Caco-2 (cell line): ENCODE measurements around the gene TAMALIN. TPM values are rescaled to one million over a fixed set of nuclear protein-coding genes. Genes with fewer than 3 reads are reported as not detected.
A peak's percentile ranks its signal among the peaks of the same experiment; 100 is the strongest.

ENCODE experiments used
- Bru-seq: library from RNA; stranded (reverse); fragments of 400-500 nt; gene quantifications from one replicate; lab custom pipeline; 2021; lab: Mats Ljungman, UMichigan
- BruChase-seq, 2 experiments: library from RNA; stranded (reverse); fragments of 400-500 nt; gene quantifications; one replicate each; lab custom pipeline; 2021; lab: Mats Ljungman, UMichigan
- BruUV-seq: library from RNA; stranded (reverse); fragments of 400-500 nt; replicated peaks from 2 replicates; lab custom pipeline; 2021; lab: Mats Ljungman, UMichigan
- CTCF ChIA-PET: fragments of 300-600 bp; sonication (Branson Sonifier 250); formaldehyde crosslinking; loops from one replicate; lab custom pipeline; 2022; ENCODE audit warnings: antibody characterized with exemption; lab: Charles Lee
- POLR2A ChIA-PET: fragments of 300-600 bp; sonication (Branson Sonifier 250); formaldehyde crosslinking; loops from one replicate; lab custom pipeline; 2022; ENCODE audit warnings: antibody characterized with exemption; lab: Charles Lee
- DNase-seq, 2 experiments: peaks; one replicate each; pipeline versions ENCODE4 v3.0.0 to v3.0.0-alpha.2; 2020 to 2022
- H3K27me3 ChIP-seq: replicated peaks from 2 replicates; pipeline ENCODE4 v1.6.0; 2011; ENCODE audit warnings: low read length; ENCODE audit not compliant: control insufficient read depth, insufficient read depth
- H3K36me3 ChIP-seq: 2 replicates; pipeline ENCODE4 v1.5.1; 2011; ENCODE audit warnings: low read length; ENCODE audit not compliant: control insufficient read depth, insufficient read depth
- H3K4me1 ChIP-seq: fragments of 250-450 bp; sonication (Bioruptor Pico); 2 replicates; pipeline ENCODE4 v1.5.1; 2020; ENCODE audit warnings: mild to moderate bottlenecking
- H3K4me3 ChIP-seq: 2 replicates; pipeline ENCODE4 v1.5.1; 2011; ENCODE audit warnings: low read depth, mild to moderate bottlenecking, control low read depth, low read length
- H3K9me3 ChIP-seq: fragments of 250-450 bp; sonication (Bioruptor Pico); 2 replicates; pipeline ENCODE4 v1.5.1; 2020; ENCODE audit warnings: mild to moderate bottlenecking, moderate library complexity
- H3K27ac Mint-ChIP-seq: one replicate; pipeline ENCODE4 v1.8.0; 2022; ENCODE audit warnings: mixed read lengths; ENCODE audit not compliant: unreplicated experiment
- H3K27me3 Mint-ChIP-seq: one replicate; pipeline ENCODE4 v1.8.0; 2022; ENCODE audit warnings: mixed read lengths; ENCODE audit not compliant: insufficient read depth, unreplicated experiment
- H3K36me3 Mint-ChIP-seq: one replicate; pipeline ENCODE4 v1.8.0; 2022; ENCODE audit warnings: mild to moderate bottlenecking, mixed read lengths; ENCODE audit not compliant: insufficient read depth, unreplicated experiment
- H3K4me1 Mint-ChIP-seq: one replicate; pipeline ENCODE4 v1.8.0; 2022; ENCODE audit warnings: low read depth, mixed read lengths; ENCODE audit not compliant: unreplicated experiment
- H3K4me3 Mint-ChIP-seq: one replicate; pipeline ENCODE4 v1.8.0; 2022; ENCODE audit warnings: mild to moderate bottlenecking, moderate library complexity, mixed read lengths; ENCODE audit not compliant: unreplicated experiment
- H3K9me3 Mint-ChIP-seq: one replicate; pipeline ENCODE4 v1.8.0; 2022; ENCODE audit warnings: mixed read lengths; ENCODE audit not compliant: unreplicated experiment
- CTCF ChIP-seq, 2 experiments: fragments of 200-600 bp in 1 of 2; IDR thresholded peaks; 1 replicate in 1 of 2; 2 replicates in 1 of 2; pipeline versions ENCODE4 v1.5.1 to v1.8.0; 2011 to 2022; ENCODE audit warnings: antibody characterized with exemption in 1 of 2, control low read depth in 1 of 2, inconsistent platforms in 1 of 2, low read depth in 1 of 2, low read length in 1 of 2, mild to moderate bottlenecking in 1 of 2, moderate library complexity in 1 of 2; ENCODE audit not compliant: insufficient read depth in 1 of 2, severe bottlenecking in 1 of 2, unreplicated experiment in 1 of 2
- intact Hi-C: fragments of 100-400 bp; cut with micrococcal nuclease; formaldehyde crosslinking; loops from one replicate; pipeline ENCODE4 v1.10.0; 2022; ENCODE audit not compliant: unreplicated experiment
- long read RNA-seq: library from polyadenylated mRNA; stranded (forward); transcript quantifications from one replicate; pipeline ENCODE4 v2.0.0, GENCODE V29; 2022
- total RNA-seq: library from RNA; stranded (reverse); gene quantifications from 2 replicates; pipeline ENCODE4 v1.2.3, GENCODE V29; 2022

TAMALIN gene
- total RNA-seq (3.7 and 4.1 TPM in 2 replicates), Bru-seq, nascent RNA (percentile 52 among the genes with signal in this experiment), BruChase-seq, experiment 1, labeled RNA remaining after a 2-hour chase (percentile 58 among the genes with signal in this experiment), BruChase-seq, experiment 2, labeled RNA remaining after a 6-hour chase (percentile 54 among the genes with signal in this experiment)
- long read RNA-seq, result 0 reads

DNA sequence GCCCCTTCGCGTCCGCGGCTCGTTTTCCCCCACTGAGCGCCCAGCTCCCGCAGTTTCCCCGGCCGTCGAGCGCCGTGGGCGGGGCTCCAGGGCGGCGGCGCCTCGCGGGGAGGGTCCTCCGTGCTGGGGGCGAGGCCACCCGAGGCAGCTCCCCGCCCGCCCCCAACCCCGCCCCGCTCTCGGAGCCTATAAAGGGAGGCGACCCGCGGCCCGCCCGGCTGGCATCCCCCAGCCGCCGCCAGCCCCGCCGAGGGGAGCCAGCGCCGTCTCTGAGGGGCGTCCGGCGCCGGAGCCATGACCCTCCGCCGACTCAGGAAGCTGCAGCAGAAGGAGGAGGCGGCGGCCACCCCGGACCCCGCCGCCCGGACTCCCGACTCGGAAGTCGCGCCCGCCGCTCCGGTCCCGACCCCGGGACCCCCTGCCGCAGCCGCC lies at the start of gene TAMALIN:
Gene TAMALIN, plus strand, starts transcription at position 221 of the 432 bp plus-strand sequence. Its CDS starts 74 bp downstream, at position 295.
- Mint-ChIP-seq H3K36me3 (peaks cover 41% of the 10 kb centered on the region), H3K9me3 (no peaks in the 10 kb centered on the region), H3K27ac (no peak within 1 kb of the TSS), H3K4me3 (no peak within 1 kb of the TSS), H3K4me1 (no peaks in the 10 kb centered on the region), H3K27me3 (no peaks in the 10 kb centered on the region)
- Histone ChIP-seq H3K9me3 (no peaks in the 10 kb centered on the region), H3K4me3 (no peak within 1 kb of the TSS), H3K4me1 (no peaks in the 10 kb centered on the region), H3K36me3 (no peaks in the 10 kb centered on the region), H3K27me3 (no peaks in the 10 kb centered on the region)
- no peak for TF ChIP-seq CTCF (IDR thresholded peaks at IDR 0.05; ENCODE audit: insufficient read depth in 1 of 2, low read depth in 1 of 2, low read length in 1 of 2, severe bottlenecking in 1 of 2, unreplicated experiment in 1 of 2)
- intact Hi-C loops, result no loop called here
- ChIA-PET POLR2A (no interaction called here), CTCF (interaction anchor here (1.0 to 1.1 kb wide), 2 partner anchors 13 to 19 kb away, joined by 5 to 6 read pairs; no protein-coding TSS in a partner anchor)
- BruUV-seq, result no TSS peak
- DNase-seq, result no peak

GRCh38 chr12:51958542-51958941 lies 48.2 kb upstream of the TAMALIN start:
- no peak overlapping the region for H3K4me3 ChIP-seq
- peaks cover 85% of the 10 kb centered on the region for H3K4me1 ChIP-seq
- H3K27me3 ChIP-seq, result no peaks in the 10 kb centered on the region
- DNase-seq, result no peak
- H3K27ac Mint-ChIP-seq, result peak overlapping the region; percentile 77
- no peaks in the 10 kb centered on the region for H3K9me3 ChIP-seq
- intact Hi-C loops, result no loop called here
- peaks cover 65% of the 10 kb centered on the region for H3K4me1 Mint-ChIP-seq
- TF ChIP-seq CTCF (IDR thresholded peaks at IDR 0.05; ENCODE audit: insufficient read depth in 1 of 2, low read depth in 1 of 2, low read length in 1 of 2, severe bottlenecking in 1 of 2, unreplicated experiment in 1 of 2), result no peak
- H3K36me3 ChIP-seq, result peaks cover 3% of the 10 kb centered on the region
- CTCF ChIA-PET, result interaction anchor here (1.6 kb wide), 1 partner anchor 19 kb away, joined by 10 read pairs; no protein-coding TSS in a partner anchor
- H3K36me3 Mint-ChIP-seq, result peaks cover 50% of the 10 kb centered on the region
- H3K4me3 Mint-ChIP-seq, result no peak overlapping the region
- H3K9me3 Mint-ChIP-seq, result no peaks in the 10 kb centered on the region
- H3K27me3 Mint-ChIP-seq, result no peaks in the 10 kb centered on the region
- no TSS peak for BruUV-seq
- POLR2A ChIA-PET, result no interaction called here

DNA sequence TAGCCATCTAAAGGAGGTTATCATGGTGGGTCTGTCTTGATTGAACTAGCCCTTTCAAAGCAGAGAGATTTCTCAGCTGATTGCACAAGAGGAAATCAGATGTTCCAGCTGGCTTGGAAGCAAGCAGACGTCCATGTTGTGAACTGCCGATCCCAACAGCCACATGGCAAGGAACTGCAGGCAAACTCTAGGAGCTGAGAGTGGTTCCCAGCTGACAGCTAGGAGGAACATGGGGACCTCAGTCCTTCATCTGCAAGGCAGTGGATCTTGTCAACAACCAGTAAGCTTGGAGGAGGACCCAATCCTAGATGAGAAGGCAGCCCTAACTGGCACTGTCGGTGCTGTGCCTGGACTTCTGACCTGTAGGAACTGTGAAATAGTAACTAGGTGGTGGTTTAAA lies 47.5 kb upstream of the TAMALIN start:
- Histone ChIP-seq H3K36me3 (peaks cover 3% of the 10 kb centered on the region), H3K9me3 (no peaks in the 10 kb centered on the region), H3K4me3 (no peak overlapping the region), H3K27me3 (no peaks in the 10 kb centered on the region), H3K4me1 (peaks cover 84% of the 10 kb centered on the region)
- Mint-ChIP-seq H3K9me3 (no peaks in the 10 kb centered on the region), H3K27me3 (no peaks in the 10 kb centered on the region), H3K4me3 (peak overlapping the region; percentile 42), H3K27ac (peak overlapping the region; percentile 77), H3K36me3 (peaks cover 52% of the 10 kb centered on the region), H3K4me1 (peaks cover 58% of the 10 kb centered on the region)
- ChIA-PET POLR2A (no interaction called here), CTCF (interaction anchor here (1.6 kb wide), 1 partner anchor 18 kb away, joined by 10 read pairs; no protein-coding TSS in a partner anchor)
- TF ChIP-seq CTCF (IDR thresholded peaks at IDR 0.05; ENCODE audit: insufficient read depth in 1 of 2, low read depth in 1 of 2, low read length in 1 of 2, severe bottlenecking in 1 of 2, unreplicated experiment in 1 of 2), result no peak
- no TSS peak for BruUV-seq
- peak; percentile 54 to 60 for DNase-seq
- intact Hi-C loops, result no loop called here
